HL-60 (cell line): ENCODE data around the gene QSOX2.
A peak's percentile ranks its signal among the peaks of the same experiment; 100 is the strongest.

Experiments
- DNase-seq, 2 experiments: peaks; one replicate each; pipeline ENCODE4 v3.0.0-alpha.2; 2010 to 2020; ENCODE audit warnings: low read depth in 1 of 2, low spot score in 1 of 2
- H3K27ac ChIP-seq: fragments of 250-450 bp; sonication (Bioruptor Pico); replicated peaks from 2 replicates; pipeline ENCODE4 v1.5.1; 2020; ENCODE audit warnings: mild to moderate bottlenecking, moderate library complexity
- H3K27me3 ChIP-seq: fragments of 250-450 bp; sonication (Bioruptor Pico); 2 replicates; pipeline ENCODE4 v1.5.1; 2021; ENCODE audit warnings: mild to moderate bottlenecking, moderate library complexity; ENCODE audit not compliant: insufficient read depth, poor library complexity, severe bottlenecking
- H3K4me3 ChIP-seq: replicated peaks from 2 replicates; pipeline ENCODE4 v1.5.1; 2011; ENCODE audit warnings: mild to moderate bottlenecking, control low read depth, low read length; ENCODE audit not compliant: insufficient read depth
- CTCF ChIP-seq: IDR thresholded peaks from one replicate; pipeline ENCODE4 v1.5.1; 2011; ENCODE audit warnings: low read length, control low read depth, inconsistent platforms; ENCODE audit not compliant: insufficient read depth
- GABPA ChIP-seq: IDR thresholded peaks from 2 replicates; pipeline ENCODE4 v1.6.1; 2012; ENCODE audit warnings: low read depth
- POLR2AphosphoS5 ChIP-seq: IDR thresholded peaks from 2 replicates; pipeline ENCODE4 v1.6.1; 2012; ENCODE audit warnings: low read depth
- REST ChIP-seq: IDR thresholded peaks from 2 replicates; pipeline ENCODE4 v1.6.1; 2012; ENCODE audit warnings: low read depth; ENCODE audit not compliant: insufficient replicate concordance
- SPI1 ChIP-seq: IDR thresholded peaks from 2 replicates; pipeline ENCODE4 v1.6.1; 2012; ENCODE audit warnings: low read depth, mild to moderate bottlenecking, borderline replicate concordance

The QSOX2 gene

GRCh38 chr9:136234597-136234996, 11.0 kb downstream of the QSOX2 start:
- TF ChIP-seq GABPA, result no peak
- no peak for TF ChIP-seq POLR2AphosphoS5
- TF ChIP-seq REST, result no peak
- no peak for TF ChIP-seq SPI1
- no peak for TF ChIP-seq CTCF
- Histone ChIP-seq H3K27me3 (no peaks in the 10 kb centered on the region), H3K4me3 (no peak overlapping the region), H3K27ac (peak overlapping the region; percentile 88)
- no peak for DNase-seq

GRCh38 chr9:136233868-136234267, 11.7 kb downstream of the QSOX2 start:
- TF ChIP-seq POLR2AphosphoS5, result no peak
- TF ChIP-seq REST, result no peak
- no peak for TF ChIP-seq CTCF
- no peak for TF ChIP-seq GABPA
- TF ChIP-seq SPI1, result no peak; the same call in 1 of the 2 replicates
- H3K27me3 ChIP-seq, result no peaks in the 10 kb centered on the region
- peak overlapping the region; percentile 88 for H3K27ac ChIP-seq
- H3K4me3 ChIP-seq, result no peak overlapping the region
- DNase-seq, result no peak

DNA sequence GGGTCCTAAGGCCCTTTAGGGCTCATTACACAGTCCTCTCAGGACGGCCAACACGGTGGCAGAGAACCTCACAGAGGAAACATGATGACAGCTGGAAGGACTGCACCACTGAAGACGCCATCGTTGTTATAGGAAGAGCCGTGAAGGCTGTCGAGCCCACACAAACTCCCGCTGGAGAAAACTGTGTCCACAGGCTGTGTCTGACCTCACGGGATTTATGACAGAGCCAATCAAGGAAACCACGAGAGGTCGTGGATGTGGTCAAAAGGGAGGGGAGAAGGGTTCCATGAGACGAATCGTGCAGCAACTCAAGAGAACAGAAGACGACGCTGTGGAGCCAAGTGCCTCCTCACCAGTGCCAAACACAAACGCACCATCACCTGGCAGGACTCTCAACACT, 12.2 kb downstream of the QSOX2 start:
- DNase-seq, result no peak

More for the DNA sequence above, 12.2 kb downstream of the QSOX2 start:
- H3K27me3 ChIP-seq, result no peaks in the 10 kb centered on the region
- H3K4me3 ChIP-seq, result no peak overlapping the region
- TF ChIP-seq POLR2AphosphoS5 (no peak), REST (no peak), GABPA (no peak), SPI1 (no peak), CTCF (no peak)
- H3K27ac ChIP-seq, result peak overlapping the region; percentile 88
